GM23338 (cell line): ENCODE data around the gene PAIP2. TPM values are rescaled to one million over a fixed set of nuclear protein-coding genes. Genes with fewer than 3 reads are reported as not detected.
A peak's percentile ranks its signal among the peaks of the same experiment; 100 is the strongest.

Experiments
- ATAC-seq: fragments of 200-7000 bp; cut with Tn5 transposase; 3 replicates; pipeline ENCODE4 v1.9.1; 2020
- DNase-seq: peaks from one replicate; pipeline ENCODE4 v3.0.0-alpha.2; 2015; ENCODE audit warnings: low spot score
- H2AFZ ChIP-seq: fragments of 200-600 bp; sonication (generic); 2 replicates; pipeline ENCODE4 v1.8.0; 2016; ENCODE audit warnings: antibody characterized with exemption, mild to moderate bottlenecking, moderate library complexity
- H3F3A ChIP-seq: fragments of 200-600 bp; sonication (generic); replicated peaks from 2 replicates; pipeline ENCODE4 v1.8.0; 2017; ENCODE audit warnings: antibody characterized with exemption, mixed run types, low read depth
- H3K27ac ChIP-seq: fragments of 200-600 bp; sonication (generic); 2 replicates; pipeline ENCODE4 v1.6.1; 2016; ENCODE audit warnings: low read depth
- H3K27me3 ChIP-seq: fragments of 200-600 bp; sonication (generic); 2 replicates; pipeline ENCODE4 v1.8.0; 2016; ENCODE audit warnings: mild to moderate bottlenecking, mixed run types, moderate library complexity; ENCODE audit not compliant: insufficient read depth
- H3K36me3 ChIP-seq: fragments of 200-600 bp; sonication (generic); 2 replicates; pipeline ENCODE4 v1.8.0; 2016; ENCODE audit warnings: mild to moderate bottlenecking; ENCODE audit not compliant: insufficient read depth
- H3K4me1 ChIP-seq: fragments of 200-600 bp; sonication (generic); 2 replicates; pipeline ENCODE4 v1.8.0; 2016; ENCODE audit warnings: mild to moderate bottlenecking, moderate library complexity; ENCODE audit not compliant: insufficient read depth
- H3K4me2 ChIP-seq: fragments of 200-600 bp; sonication (generic); 2 replicates; pipeline ENCODE4 v1.7.1; 2017; ENCODE audit warnings: mixed run types
- H3K4me3 ChIP-seq: fragments of 200-600 bp; sonication (generic); 2 replicates; pipeline ENCODE4 v1.6.1; 2016; ENCODE audit warnings: mixed run types
- H3K79me2 ChIP-seq: fragments of 200-600 bp; sonication (generic); replicated peaks from 2 replicates; pipeline ENCODE4 v1.8.0; 2017; ENCODE audit warnings: mild to moderate bottlenecking; ENCODE audit not compliant: insufficient read depth
- H3K9me2 ChIP-seq: fragments of 200-600 bp; sonication (generic); 2 replicates; pipeline ENCODE4 v1.8.0; 2017; ENCODE audit not compliant: insufficient read depth
- H4K20me1 ChIP-seq: fragments of 200-600 bp; sonication (generic); replicated peaks from 2 replicates; pipeline ENCODE4 v1.8.0; 2017; ENCODE audit warnings: mild to moderate bottlenecking; ENCODE audit not compliant: insufficient read depth
- H3K27ac Mint-ChIP-seq: 2 replicates; pipeline ENCODE4 v1.8.0; 2020; ENCODE audit warnings: inconsistent platforms, mild to moderate bottlenecking, moderate library complexity, mixed read lengths
- H3K27me3 Mint-ChIP-seq: 3 replicates; pipeline ENCODE4 v1.8.0; 2022; ENCODE audit warnings: low read depth, mild to moderate bottlenecking, moderate library complexity, mixed read lengths, inconsistent platforms; ENCODE audit not compliant: insufficient read depth, poor library complexity
- H3K36me3 Mint-ChIP-seq: 3 replicates; pipeline ENCODE4 v1.8.0; 2021; ENCODE audit warnings: low read depth, mild to moderate bottlenecking, inconsistent platforms, moderate library complexity, mixed read lengths
- H3K4me1 Mint-ChIP-seq: 3 replicates; pipeline ENCODE4 v1.8.0; 2020; ENCODE audit warnings: mild to moderate bottlenecking, inconsistent platforms, mixed read lengths
- H3K4me3 Mint-ChIP-seq: 3 replicates; pipeline ENCODE4 v1.8.0; 2021; ENCODE audit warnings: moderate library complexity, mild to moderate bottlenecking, inconsistent platforms, mixed read lengths
- H3K9me3 Mint-ChIP-seq: 3 replicates; pipeline ENCODE4 v1.8.0; 2020; ENCODE audit warnings: moderate library complexity, mild to moderate bottlenecking, inconsistent platforms, mixed read lengths
- CREB1 ChIP-seq: fragments of 250-450 bp; sonication (Bioruptor Pico); IDR thresholded peaks from 2 replicates; pipeline ENCODE4 v1.5.0; 2020; ENCODE audit warnings: low read depth, mild to moderate bottlenecking, moderate library complexity
- CTCF ChIP-seq, 2 experiments: fragments of 200-600 bp in 1 of 2; sonication (generic) in 1 of 2; conservative IDR thresholded peaks; 2 replicates each; pipeline versions ENCODE4 v1.5.1 to v1.6.1; 2016 to 2017; ENCODE audit warnings: antibody characterized with exemption in 2 of 2, low read depth in 2 of 2, mild to moderate bottlenecking in 2 of 2, moderate library complexity in 1 of 2
- ETS1 ChIP-seq: IDR thresholded peaks from 2 replicates; pipeline ENCODE4 v1.6.1; 2016; ENCODE audit warnings: antibody characterized with exemption
- EZH2 ChIP-seq: fragments of 200-600 bp; sonication (generic); IDR thresholded peaks from one replicate; pipeline ENCODE4 v1.8.0; 2017; ENCODE audit warnings: antibody characterized with exemption, mild to moderate bottlenecking, low read depth; ENCODE audit not compliant: unreplicated experiment
- EZH2phosphoT487 ChIP-seq: fragments of 200-600 bp; sonication (generic); IDR thresholded peaks from one replicate; pipeline ENCODE4 v1.8.1; 2018; ENCODE audit warnings: antibody characterized with exemption; ENCODE audit not compliant: unreplicated experiment
- JUNB ChIP-seq: IDR thresholded peaks from one replicate; pipeline ENCODE4 v1.6.1; 2016; ENCODE audit warnings: antibody characterized with exemption; ENCODE audit not compliant: unreplicated experiment
- NANOG ChIP-seq: IDR thresholded peaks from 2 replicates; pipeline ENCODE4 v1.6.1; 2016; ENCODE audit warnings: antibody characterized with exemption, borderline replicate concordance
- POLR2AphosphoS5 ChIP-seq: IDR thresholded peaks from 2 replicates; pipeline ENCODE4 v1.6.1; 2016; ENCODE audit warnings: antibody characterized with exemption, low read depth
- REST ChIP-seq: IDR thresholded peaks from one replicate; pipeline ENCODE4 v1.6.1; 2018; ENCODE audit warnings: antibody characterized with exemption; ENCODE audit not compliant: unreplicated experiment
- STAT1 ChIP-seq: IDR thresholded peaks from one replicate; pipeline ENCODE4 v1.6.1; 2016; ENCODE audit warnings: antibody characterized with exemption; ENCODE audit not compliant: unreplicated experiment
- ZNF114 ChIP-seq: fragments of 250-450 bp; sonication (Bioruptor Pico); IDR thresholded peaks from 2 replicates; pipeline ENCODE4 v1.5.0; 2020; ENCODE audit warnings: mild to moderate bottlenecking, moderate library complexity
- ZNF331 ChIP-seq: fragments of 250-450 bp; sonication (Bioruptor Pico); IDR thresholded peaks from 2 replicates; pipeline ENCODE4 v1.5.0; 2020; ENCODE audit warnings: low read depth, mild to moderate bottlenecking, moderate library complexity
- ZNF462 ChIP-seq: fragments of 250-450 bp; sonication (Bioruptor Pico); IDR thresholded peaks from 2 replicates; pipeline ENCODE4 v1.5.0; 2020; ENCODE audit warnings: mild to moderate bottlenecking, moderate library complexity
- polyA plus RNA-seq: library from polyadenylated mRNA; unstranded; fragments of >200 nt; fragmentation: Nextera tagmentation; extraction: Ambion mirVana; gene quantifications from 2 replicates; pipeline ENCODE4 v1.2.1, GENCODE V29; 2016
- total RNA-seq: library from RNA; depleted of rRNA; stranded (reverse); fragments of >200 nt; shearing (Covaris generic); gene quantifications from 2 replicates; pipeline ENCODE4 v1.2.3, GENCODE V29; 2014

Gene PAIP2
- total and polyA plus RNA-seq, 2 experiments from 2014 or later = 132 to 277 TPM

GRCh38 chr5:139343476-139343875 lies 1.8 kb downstream of the PAIP2 start:
- H3F3A ChIP-seq = peaks cover 7% of the 10 kb centered on the region; the same call in 1 of the 2 replicates
- DNase-seq (no peak), ATAC-seq (no peak)
- peaks cover 23% of the 10 kb centered on the region for H3K4me1 Mint-ChIP-seq
- no peak overlapping the region for H3K27ac Mint-ChIP-seq
- peaks cover 8% of the 10 kb centered on the region for H3K4me1 ChIP-seq
- peaks cover 15% of the 10 kb centered on the region for H3K36me3 ChIP-seq
- H3K79me2 ChIP-seq = peaks cover 62% of the 10 kb centered on the region
- peaks cover 23% of the 10 kb centered on the region for H3K27me3 Mint-ChIP-seq
- peaks cover 4% of the 10 kb centered on the region; the same call in 1 of the 2 replicates for H3K9me2 ChIP-seq
- H3K27ac ChIP-seq = no peak overlapping the region
- TF ChIP-seq ZNF462 (no peak), POLR2AphosphoS5 (no peak), EZH2 (no peak), REST (no peak), STAT1 (no peak), CTCF (conservative IDR thresholded peaks at IDR 0.05; ENCODE audit: low read depth in 2 of 2) (no peak), ZNF114 (CRISPR knock-in tag) (no peak), ETS1 (no peak), CREB1 (CRISPR knock-in tag) (no peak), NANOG (no peak), EZH2phosphoT487 (no peak), ZNF331 (no peak), JUNB (no peak)
- H3K27me3 ChIP-seq = no peaks in the 10 kb centered on the region
- peaks cover 43% of the 10 kb centered on the region for H4K20me1 ChIP-seq
- peak overlapping the region; percentile 90 for H3K4me3 ChIP-seq
- peak overlapping the region; percentile 99 for H3K4me3 Mint-ChIP-seq
- H2AFZ ChIP-seq = no peak overlapping the region
- peaks cover 37% of the 10 kb centered on the region for H3K36me3 Mint-ChIP-seq
- H3K9me3 Mint-ChIP-seq = no peaks in the 10 kb centered on the region; the same call in 2 of the 3 replicates
- H3K4me2 ChIP-seq = peak overlapping the region; percentile 97
